Osteoblast (primary cell): ENCODE measurements around the gene MAN2A1. TPM values are rescaled to one million over a fixed set of nuclear protein-coding genes. Genes with fewer than 3 reads are reported as not detected.
A peak's percentile ranks its signal among the peaks of the same experiment; 100 is the strongest.

Source experiments
- DNase-seq: peaks from one replicate; pipeline ENCODE4 v3.0.0; 2011; ENCODE audit warnings: low spot score, mixed read lengths; ENCODE audit not compliant: insufficient read length; ENCODE audit errors: missing footprints
- H2AFZ ChIP-seq: 2 replicates; pipeline ENCODE4 v1.6.0; 2011; ENCODE audit warnings: mild to moderate bottlenecking, low read length
- H3K27ac ChIP-seq: 2 replicates; pipeline ENCODE4 v1.5.1; 2011; ENCODE audit warnings: mild to moderate bottlenecking, low read depth, low read length, moderate library complexity
- H3K27me3 ChIP-seq: 2 replicates; pipeline ENCODE4 v1.6.0; 2012; ENCODE audit warnings: mild to moderate bottlenecking, control low read depth, inconsistent platforms, low read length, moderate library complexity; ENCODE audit not compliant: insufficient read depth
- H3K36me3 ChIP-seq: 2 replicates; pipeline ENCODE4 v1.5.1; 2011; ENCODE audit warnings: mild to moderate bottlenecking, low read length, control low read depth, moderate library complexity; ENCODE audit not compliant: insufficient read depth
- H3K4me1 ChIP-seq: 2 replicates; pipeline ENCODE4 v1.5.1; 2011; ENCODE audit warnings: mild to moderate bottlenecking, low read length, control low read depth, moderate library complexity; ENCODE audit not compliant: insufficient read depth
- H3K4me2 ChIP-seq: 2 replicates; pipeline ENCODE4 v1.6.0; 2011; ENCODE audit warnings: mild to moderate bottlenecking, low read length; ENCODE audit not compliant: insufficient read depth
- H3K4me3 ChIP-seq: fragments of 200-600 bp; sonication (generic); 3 replicates; pipeline ENCODE4 v1.5.1; 2012; ENCODE audit warnings: mild to moderate bottlenecking, low read length, inconsistent platforms; ENCODE audit not compliant: insufficient read depth
- H3K79me2 ChIP-seq: 2 replicates; pipeline ENCODE4 v1.6.0; 2012; ENCODE audit warnings: mild to moderate bottlenecking, low read length, control low read depth, inconsistent platforms; ENCODE audit not compliant: insufficient read depth
- H3K9me3 ChIP-seq: 2 replicates; pipeline ENCODE4 v1.5.1; 2011; ENCODE audit warnings: low read depth, low read length, control low read depth
- H4K20me1 ChIP-seq: 2 replicates; pipeline ENCODE4 v1.6.0; 2012; ENCODE audit warnings: mild to moderate bottlenecking, low read length, control low read depth; ENCODE audit not compliant: insufficient read depth
- total RNA-seq: library from RNA; depleted of rRNA; stranded (reverse); fragments of >200 nt; gene quantifications from 2 replicates; pipeline ENCODE4 v1.2.3, GENCODE V29; 2012
- TF ChIP-seq, protein P1 (sequence below): IDR thresholded peaks from 2 replicates; pipeline ENCODE4 v1.5.1; 2011; ENCODE audit warnings: mild to moderate bottlenecking, low read depth, low read length, moderate library complexity; ENCODE audit errors: extremely low read depth

MAN2A1 gene
- total RNA-seq, 1 donor = 81.8 TPM

DNA sequence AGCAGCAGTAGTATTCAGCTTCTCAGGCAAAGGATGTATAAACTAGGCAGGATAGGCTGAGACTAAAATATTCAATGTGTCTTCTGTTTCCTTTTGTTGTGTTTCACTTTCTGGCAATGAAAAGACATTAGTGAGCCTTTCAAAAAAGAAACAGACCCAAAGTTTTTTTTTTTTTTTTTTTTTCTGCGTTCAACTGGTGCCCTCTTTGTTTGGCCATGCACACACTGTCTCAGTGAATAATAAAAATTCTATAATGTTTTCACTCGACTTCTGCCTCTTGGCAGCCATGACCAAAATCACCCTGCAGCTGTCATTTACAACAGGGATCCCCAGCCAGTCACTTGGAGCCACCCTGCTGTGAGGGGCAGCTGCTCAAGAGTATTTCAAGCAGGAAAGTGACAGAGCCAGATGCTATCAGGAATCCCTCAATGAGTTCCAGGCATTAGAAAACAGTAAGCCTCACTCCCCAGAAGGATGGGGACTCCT is 44.0 kb upstream of the MAN2A1 start:
- Histone ChIP-seq H3K36me3 (no peaks in the 10 kb centered on the region), H3K79me2 (no peaks in the 10 kb centered on the region), H3K4me1 (no peaks in the 10 kb centered on the region), H3K4me3 (no peak overlapping the region), H3K27ac (no peak overlapping the region), H3K4me2 (no peak overlapping the region), H3K9me3 (no peaks in the 10 kb centered on the region), H4K20me1 (no peaks in the 10 kb centered on the region), H3K27me3 (no peaks in the 10 kb centered on the region), H2AFZ (peak overlapping the region; percentile 48)
- TF ChIP-seq, protein P1, sequence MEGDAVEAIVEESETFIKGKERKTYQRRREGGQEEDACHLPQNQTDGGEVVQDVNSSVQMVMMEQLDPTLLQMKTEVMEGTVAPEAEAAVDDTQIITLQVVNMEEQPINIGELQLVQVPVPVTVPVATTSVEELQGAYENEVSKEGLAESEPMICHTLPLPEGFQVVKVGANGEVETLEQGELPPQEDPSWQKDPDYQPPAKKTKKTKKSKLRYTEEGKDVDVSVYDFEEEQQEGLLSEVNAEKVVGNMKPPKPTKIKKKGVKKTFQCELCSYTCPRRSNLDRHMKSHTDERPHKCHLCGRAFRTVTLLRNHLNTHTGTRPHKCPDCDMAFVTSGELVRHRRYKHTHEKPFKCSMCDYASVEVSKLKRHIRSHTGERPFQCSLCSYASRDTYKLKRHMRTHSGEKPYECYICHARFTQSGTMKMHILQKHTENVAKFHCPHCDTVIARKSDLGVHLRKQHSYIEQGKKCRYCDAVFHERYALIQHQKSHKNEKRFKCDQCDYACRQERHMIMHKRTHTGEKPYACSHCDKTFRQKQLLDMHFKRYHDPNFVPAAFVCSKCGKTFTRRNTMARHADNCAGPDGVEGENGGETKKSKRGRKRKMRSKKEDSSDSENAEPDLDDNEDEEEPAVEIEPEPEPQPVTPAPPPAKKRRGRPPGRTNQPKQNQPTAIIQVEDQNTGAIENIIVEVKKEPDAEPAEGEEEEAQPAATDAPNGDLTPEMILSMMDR = no peak
- DNase-seq = no peak

DNA sequence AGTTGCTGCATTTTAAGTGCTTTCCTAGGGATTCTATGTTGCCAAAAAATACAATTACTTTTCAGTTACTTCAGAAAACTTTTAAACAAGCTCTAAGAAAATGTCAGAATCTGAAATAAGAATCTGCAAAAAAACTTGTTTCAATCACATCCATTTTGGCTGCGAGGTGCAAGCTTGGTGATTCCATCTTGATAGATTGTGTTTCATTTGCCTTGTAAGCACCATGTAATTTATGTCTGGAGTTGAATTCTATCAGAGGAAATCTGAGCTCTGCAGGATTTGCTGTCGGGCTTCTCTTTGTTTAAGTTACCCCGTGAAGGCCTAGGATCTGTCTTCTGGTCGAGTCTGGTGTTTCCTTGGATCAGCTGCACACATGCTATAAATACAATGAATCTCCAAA is 40.4 kb upstream of the MAN2A1 start:
- Histone ChIP-seq H3K9me3 (no peaks in the 10 kb centered on the region), H2AFZ (peak overlapping the region; percentile 61), H3K27ac (no peak overlapping the region), H3K4me2 (no peak overlapping the region), H3K79me2 (no peaks in the 10 kb centered on the region), H4K20me1 (no peaks in the 10 kb centered on the region), H3K36me3 (no peaks in the 10 kb centered on the region), H3K27me3 (no peaks in the 10 kb centered on the region), H3K4me1 (peaks cover 3% of the 10 kb centered on the region), H3K4me3 (no peak overlapping the region)
- DNase-seq = no peak
- TF ChIP-seq, protein P1 = no peak

DNA sequence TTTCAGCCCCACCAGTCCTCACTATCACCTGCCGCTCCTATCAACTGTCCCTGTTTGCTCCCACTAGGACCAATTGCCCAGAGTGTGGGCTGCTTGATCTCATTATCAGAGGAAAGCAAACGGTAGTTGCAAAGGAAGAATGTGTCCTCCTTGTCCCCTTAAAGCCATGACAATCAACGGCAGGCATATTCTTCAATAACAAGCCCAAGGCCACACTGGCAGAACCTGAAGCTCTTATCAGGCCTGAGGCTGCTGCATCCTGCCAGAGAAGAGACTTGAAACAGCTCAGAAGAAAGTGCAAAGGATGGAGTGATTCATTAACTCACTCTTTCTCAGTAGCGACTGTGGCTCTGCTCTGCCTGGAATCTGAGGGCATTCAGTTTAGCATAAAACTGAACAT is 39.2 kb upstream of the MAN2A1 start:
- peaks cover 9% of the 10 kb centered on the region for H3K4me1 ChIP-seq
- TF ChIP-seq, protein P1 = no peak
- H3K4me3 ChIP-seq = no peak overlapping the region
- H3K36me3 ChIP-seq = no peaks in the 10 kb centered on the region
- H2AFZ ChIP-seq = no peak overlapping the region
- H3K9me3 ChIP-seq = no peaks in the 10 kb centered on the region
- no peak overlapping the region for H3K4me2 ChIP-seq
- H3K79me2 ChIP-seq = no peaks in the 10 kb centered on the region
- no peaks in the 10 kb centered on the region for H4K20me1 ChIP-seq
- no peak for DNase-seq
- no peaks in the 10 kb centered on the region for H3K27me3 ChIP-seq
- no peak overlapping the region for H3K27ac ChIP-seq

DNA sequence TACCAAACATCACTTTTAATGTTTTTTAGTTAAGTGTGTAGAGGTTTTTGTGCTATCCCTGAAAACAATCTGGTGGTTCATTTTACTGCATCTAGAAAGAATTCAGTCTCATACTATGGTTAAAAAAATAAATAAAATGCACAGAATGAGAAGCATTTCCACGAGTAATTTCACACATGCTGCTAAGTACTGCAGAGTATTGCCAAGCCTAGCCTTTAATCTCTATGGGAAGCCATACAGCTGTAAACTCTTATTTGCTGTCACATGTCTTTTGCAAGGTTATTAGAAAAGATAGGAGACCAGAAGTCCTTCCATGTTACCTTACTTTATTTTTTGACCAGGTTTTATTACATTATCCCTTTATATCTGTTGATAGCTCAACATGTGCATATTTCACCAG is 37.6 kb upstream of the MAN2A1 start:
- no peak overlapping the region for H3K4me3 ChIP-seq
- H3K27me3 ChIP-seq = no peaks in the 10 kb centered on the region
- DNase-seq = no peak
- H2AFZ ChIP-seq = no peak overlapping the region
- no peaks in the 10 kb centered on the region for H4K20me1 ChIP-seq
- no peak overlapping the region for H3K27ac ChIP-seq
- no peaks in the 10 kb centered on the region for H3K36me3 ChIP-seq
- no peaks in the 10 kb centered on the region for H3K9me3 ChIP-seq
- no peak overlapping the region for H3K4me2 ChIP-seq
- TF ChIP-seq, protein P1 = no peak
- H3K4me1 ChIP-seq = peaks cover 22% of the 10 kb centered on the region
- H3K79me2 ChIP-seq = no peaks in the 10 kb centered on the region
